AG09319 (cell line): ENCODE measurements around the gene PHC2.
A peak's percentile ranks its signal among the peaks of the same experiment; 100 is the strongest.

Experiments used
- DNase-seq: peaks from one replicate; pipeline ENCODE4 v3.0.0-alpha.2; 2010; ENCODE audit warnings: low read depth; ENCODE audit errors: extremely low read depth
- CTCF ChIP-seq: IDR thresholded peaks from 2 replicates; pipeline ENCODE4 v1.5.1; 2011; ENCODE audit warnings: low read depth, mild to moderate bottlenecking, inconsistent platforms, low read length, moderate library complexity

PHC2 gene

GRCh38 chr1:33388805-33389771 is 41.8 kb downstream of the PHC2 start:
- DNase-seq: peak; percentile 83
- no peak for TF ChIP-seq CTCF

- no peak for TF ChIP-seq CTCF
- DNase-seq: no peak
Measured at GRCh38 chr1:33387625-33388024, 43.3 kb downstream of the PHC2 start.

GRCh38 chr1:33385251-33385650 is 45.6 kb downstream of the PHC2 start:
- TF ChIP-seq CTCF: no peak

GRCh38 chr1:33384040-33384812 is 46.7 kb downstream of the PHC2 start:
- no peak for DNase-seq
- no peak for TF ChIP-seq CTCF

More at GRCh38 chr1:33385251-33385650, 45.6 kb downstream of the PHC2 start:
- no peak for DNase-seq

GRCh38 chr1:33383489-33383888 is 47.4 kb downstream of the PHC2 start:
- no peak for DNase-seq
- TF ChIP-seq CTCF: no peak

- TF ChIP-seq CTCF: no peak
- no peak for DNase-seq
Measured at GRCh38 chr1:33382661-33383415, 48.1 kb downstream of the PHC2 start.
